Gastrocnemius medialis (tissue), 4 donors: ENCODE data around the gene ADD2.

Experiments
- CTCF ChIP-seq, 5 experiments: fragments of 450-650 bp in 3 of 5; fragments of 200-600 bp in 2 of 5; sonication (generic) in 2 of 5; IDR thresholded peaks in 4 of 5; conservative IDR thresholded peaks in 1 of 5; 1 replicate in 4 of 5; 2 replicates in 1 of 5; pipeline ENCODE4 v1.5.1; 2016 to 2019; ENCODE audit warnings: antibody characterized with exemption in 5 of 5, mild to moderate bottlenecking in 3 of 5, moderate library complexity in 3 of 5
- POLR2A ChIP-seq, 2 donors: fragments of 450-650 bp; IDR thresholded peaks; one replicate each; pipeline ENCODE4 v1.6.1; 2017; ENCODE audit warnings: antibody characterized with exemption in 2 of 2, mild to moderate bottlenecking in 2 of 2, moderate library complexity in 2 of 2

DNA sequence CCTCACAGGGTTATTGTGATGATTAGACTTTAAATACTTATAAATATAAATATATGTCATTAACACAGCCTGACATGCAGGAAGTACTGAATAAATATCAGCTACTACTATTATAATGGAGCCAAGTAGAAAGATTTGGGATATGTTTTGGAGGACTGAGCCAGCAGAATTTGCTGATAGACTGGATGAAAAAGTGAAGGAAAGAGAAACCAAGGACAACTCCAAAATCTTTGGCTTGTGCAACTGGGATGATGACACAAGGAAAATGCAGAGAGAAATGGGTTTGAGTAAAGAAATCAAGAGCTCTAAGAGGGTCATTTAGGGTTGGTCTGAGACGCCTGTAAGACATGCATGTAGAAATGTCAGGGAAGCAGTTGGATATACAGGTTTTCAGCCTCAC lies 15.6 kb downstream of the ADD2 start:
- TF ChIP-seq CTCF (IDR thresholded peaks at IDR 0.05 in 4 of 5, conservative IDR thresholded peaks at IDR 0.05 in 1 of 5) (no peak), POLR2A (IDR thresholded peaks at IDR 0.05) (no peak)
